ENCODE measurements around the gene TCF7L1.

TCF7L1 gene

DNA sequence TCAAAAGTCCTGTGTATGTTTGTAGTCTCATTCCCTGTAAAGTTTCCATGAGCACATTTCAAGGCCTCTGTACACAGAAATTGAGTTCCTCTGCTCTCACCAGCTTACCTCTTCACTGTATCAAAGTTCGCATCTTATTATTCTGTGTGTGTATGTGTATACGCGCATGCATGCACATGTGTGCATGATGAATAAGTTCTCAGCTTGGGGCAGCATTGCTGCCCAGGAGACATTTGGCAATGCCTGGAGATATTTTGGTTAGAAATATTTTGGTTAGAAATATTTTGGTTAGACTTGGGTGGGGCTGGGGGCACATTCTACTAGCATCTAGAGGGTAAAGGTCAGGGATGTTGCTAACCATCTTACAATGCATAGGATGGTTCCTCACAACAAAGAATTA, 23.4 kb downstream of the TCF7L1 start:
- TF ChIP-seq CTCF (IDR thresholded peaks at IDR 0.05; ENCODE audit: low read depth, low read length): no peak
- no peak overlapping the region for H3K4me3 ChIP-seq (ENCODE audit: low read depth, low read length)

- no peak for TF ChIP-seq CTCF (IDR thresholded peaks at IDR 0.05; ENCODE audit: low read depth, low read length)
Measured at GRCh38 chr2:85157345-85157744, 24.2 kb downstream of the TCF7L1 start.

DNA sequence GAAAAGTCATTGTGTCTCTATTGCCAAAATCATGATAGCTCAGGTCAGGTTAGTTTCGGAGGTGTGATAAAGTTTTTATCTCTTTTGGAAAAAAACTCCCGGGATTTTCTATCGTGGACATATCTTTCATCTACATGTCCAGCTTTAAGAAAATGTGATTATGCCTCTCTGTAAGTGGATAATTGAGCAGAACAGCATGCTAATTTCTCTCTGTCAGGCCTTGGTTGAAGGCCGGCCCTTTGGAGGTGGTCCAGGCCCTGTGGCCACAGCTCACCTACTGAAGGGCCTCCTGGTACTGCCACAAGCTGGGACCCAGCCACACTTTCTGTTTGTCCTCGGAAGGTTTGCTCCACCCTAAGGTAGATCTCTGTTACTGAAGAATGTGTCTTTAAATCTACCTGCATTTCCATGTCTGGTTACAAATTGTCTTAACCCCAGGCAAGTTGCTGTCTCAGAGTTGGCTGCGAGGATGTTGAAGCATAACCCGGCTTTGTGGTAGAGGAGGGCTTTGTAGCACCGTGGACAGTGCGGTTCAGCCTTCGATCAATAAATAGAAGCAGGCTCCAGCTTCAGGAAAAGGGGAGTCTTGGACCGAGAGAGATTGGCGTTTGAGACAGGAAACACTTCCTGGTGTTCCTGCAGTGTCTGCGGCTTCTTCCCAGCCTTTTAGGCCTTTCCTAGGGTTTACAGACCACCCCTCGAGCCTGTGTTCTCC, 25.5 kb downstream of the TCF7L1 start:
- no peak for TF ChIP-seq CTCF (IDR thresholded peaks at IDR 0.05; ENCODE audit: low read depth, low read length)
- H3K4me3 ChIP-seq (ENCODE audit: low read depth, low read length): no peak overlapping the region

More at GRCh38 chr2:85157345-85157744, 24.2 kb downstream of the TCF7L1 start:
- no peak overlapping the region for H3K4me3 ChIP-seq (ENCODE audit: low read depth, low read length)

DNA sequence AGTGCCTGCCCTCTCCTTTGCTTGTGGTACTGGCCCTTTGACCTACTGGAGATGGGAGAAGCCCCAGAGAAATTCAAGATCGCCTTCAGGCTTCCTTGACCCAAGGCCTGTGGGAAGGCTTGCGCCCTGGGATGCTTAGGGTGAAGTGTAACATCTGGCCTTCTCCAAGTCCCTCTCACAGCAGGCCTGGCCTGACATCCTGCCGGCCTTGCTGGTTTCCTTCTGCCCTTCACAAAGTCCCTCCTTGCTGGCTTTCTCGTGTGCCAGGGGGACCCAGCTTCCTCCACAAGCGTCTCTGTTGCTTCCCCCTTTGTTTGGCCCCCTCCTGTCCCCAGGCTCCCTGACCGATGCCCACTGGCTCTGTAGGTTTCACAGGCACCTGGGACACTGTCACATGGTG, 26.4 kb downstream of the TCF7L1 start:
- H3K4me3 ChIP-seq (ENCODE audit: low read depth, low read length): no peak overlapping the region
- no peak for TF ChIP-seq CTCF (IDR thresholded peaks at IDR 0.05; ENCODE audit: low read depth, low read length)

DNA sequence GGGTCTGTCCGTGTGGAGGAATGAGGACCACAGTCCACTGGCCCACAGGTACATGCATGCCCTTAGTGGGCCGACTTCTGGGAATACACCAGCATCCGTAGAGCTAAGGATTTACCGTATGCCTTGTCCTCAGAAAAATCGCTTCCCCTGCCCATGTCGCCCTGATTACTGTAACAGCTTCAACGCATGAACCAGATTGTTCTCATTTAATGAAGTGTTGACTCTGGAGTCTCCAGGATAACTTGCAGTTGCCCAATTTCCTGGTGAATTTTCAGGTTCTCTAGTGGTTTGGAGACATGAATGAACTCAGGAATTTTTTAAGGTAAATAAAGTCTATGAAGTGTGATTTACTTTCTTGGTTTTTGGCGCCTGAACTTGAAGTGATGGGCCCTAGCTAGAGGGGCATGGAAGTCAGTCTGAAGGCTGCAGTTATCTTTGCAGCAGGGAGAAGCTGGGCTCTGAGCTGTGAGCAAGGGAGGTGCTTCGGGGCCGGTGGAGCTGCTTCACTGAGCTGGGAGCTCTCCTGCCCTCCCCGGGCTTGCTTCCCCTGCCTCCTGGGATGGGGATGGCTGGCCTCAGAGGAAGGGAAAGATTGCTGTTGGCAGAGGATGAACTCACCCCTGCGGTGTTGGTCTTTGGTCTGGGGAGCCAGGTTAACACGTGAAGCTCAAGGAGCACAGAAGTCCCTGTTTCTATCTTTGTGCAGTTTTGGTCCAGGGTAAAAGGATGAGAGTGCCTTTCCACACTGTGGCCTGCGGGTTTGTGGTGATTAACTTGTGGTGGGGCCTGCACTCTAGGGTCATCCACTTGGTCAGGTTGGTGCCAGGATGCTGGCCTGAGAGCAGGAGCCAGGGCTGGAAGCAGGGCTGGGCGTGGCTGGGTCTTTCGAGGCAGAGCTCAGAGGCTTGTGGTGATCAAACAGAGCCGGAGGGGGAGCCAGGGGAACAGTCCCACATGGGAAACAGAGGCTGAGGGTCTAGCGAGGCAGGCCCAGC, 28.1 kb downstream of the TCF7L1 start:
- no peak for TF ChIP-seq CTCF (IDR thresholded peaks at IDR 0.05; ENCODE audit: low read depth, low read length)
- no peak overlapping the region for H3K4me3 ChIP-seq (ENCODE audit: low read depth, low read length)

- no peak for TF ChIP-seq CTCF (IDR thresholded peaks at IDR 0.05; ENCODE audit: low read depth, low read length)
- H3K4me3 ChIP-seq (ENCODE audit: low read depth, low read length): no peak overlapping the region
Measured at GRCh38 chr2:85162746-85163301, 29.6 kb downstream of the TCF7L1 start.
